Gastroesophageal sphincter (tissue), 4 donors: Measurements from ENCODE around the gene RHCE. TPM values are rescaled to one million over a fixed set of nuclear protein-coding genes. Genes with fewer than 3 reads are reported as not detected.
"Not testable (repeated sequence)": the region's sequence is repeated elsewhere in the genome, so short reads cannot be mapped to it uniquely, and the experiment has no call there.

Experiments
- ATAC-seq: fragments of 150-250 bp; one replicate; pipeline ENCODE4 v1.9.1; 2016; ENCODE audit warnings: mild to moderate bottlenecking, moderate library complexity
- H3K27ac ChIP-seq, 4 donors: fragments of 200-600 bp; sonication (generic) in 3 of 4; 1 replicate in 3 of 4; 2 replicates in 1 of 4; pipeline ENCODE4 v1.5.1; 2016 to 2019
- H3K27me3 ChIP-seq: fragments of 200-600 bp; sonication (generic); one replicate; pipeline ENCODE4 v1.5.1; 2019
- H3K36me3 ChIP-seq, 2 donors: fragments of 200-600 bp; sonication (generic); one replicate each; pipeline ENCODE4 v1.5.1; 2019; ENCODE audit warnings: control low read depth in 1 of 2
- H3K4me1 ChIP-seq, 3 donors: fragments of 200-600 bp; sonication (generic); 1 replicate in 2 of 3; 2 replicates in 1 of 3; pipeline ENCODE4 v1.5.1; 2016 to 2019; ENCODE audit warnings: control low read depth in 2 of 3
- H3K4me3 ChIP-seq, 2 donors: fragments of 200-600 bp; sonication (generic); one replicate each; pipeline ENCODE4 v1.5.1; 2019; ENCODE audit warnings: mild to moderate bottlenecking in 1 of 2, moderate library complexity in 1 of 2
- H3K9me3 ChIP-seq, 3 donors: fragments of 200-600 bp; sonication (generic); one replicate each; pipeline ENCODE4 v1.5.1; 2017 to 2019; ENCODE audit warnings: control low read depth in 2 of 3
- EP300 ChIP-seq: sonication (generic); formaldehyde crosslinking; IDR thresholded peaks from one replicate; pipeline ENCODE4 v1.6.1; 2017; ENCODE audit warnings: antibody characterized with exemption, mild to moderate bottlenecking
- POLR2A ChIP-seq, 2 donors: fragments of 450-650 bp; IDR thresholded peaks; one replicate each; pipeline ENCODE4 v1.6.1; 2017; ENCODE audit warnings: antibody characterized with exemption in 2 of 2, mild to moderate bottlenecking in 2 of 2, moderate library complexity in 1 of 2
- POLR2AphosphoS5 ChIP-seq: sonication (generic); formaldehyde crosslinking; IDR thresholded peaks from one replicate; pipeline ENCODE4 v1.6.1; 2017; ENCODE audit warnings: antibody characterized with exemption
- WGBS, 2 donors: methylation state at CpG; one replicate each; pipeline ENCODE4 v1.1.5; 2018; ENCODE audit warnings: low coverage in 1 of 2; 5-methylcytosine and 5-hydroxymethylcytosine counted together
- total RNA-seq, 4 donors: library from RNA; depleted of rRNA; stranded (reverse); fragments of >200 nt; gene quantifications; one replicate each; pipeline ENCODE4 v1.1.0, GENCODE V29; 2016
- TF ChIP-seq, protein P1 (sequence below), 4 experiments: fragments of 200-600 bp in 2 of 4; fragments of 450-650 bp in 2 of 4; sonication (generic) in 1 of 4; IDR thresholded peaks; one replicate each; pipeline ENCODE4 v1.5.1; 2017 to 2019; ENCODE audit warnings: antibody characterized with exemption in 4 of 4, mild to moderate bottlenecking in 2 of 4, moderate library complexity in 2 of 4

Gene RHCE
- total RNA-seq, 4 donors from 2014 or later: not detected

DNA sequence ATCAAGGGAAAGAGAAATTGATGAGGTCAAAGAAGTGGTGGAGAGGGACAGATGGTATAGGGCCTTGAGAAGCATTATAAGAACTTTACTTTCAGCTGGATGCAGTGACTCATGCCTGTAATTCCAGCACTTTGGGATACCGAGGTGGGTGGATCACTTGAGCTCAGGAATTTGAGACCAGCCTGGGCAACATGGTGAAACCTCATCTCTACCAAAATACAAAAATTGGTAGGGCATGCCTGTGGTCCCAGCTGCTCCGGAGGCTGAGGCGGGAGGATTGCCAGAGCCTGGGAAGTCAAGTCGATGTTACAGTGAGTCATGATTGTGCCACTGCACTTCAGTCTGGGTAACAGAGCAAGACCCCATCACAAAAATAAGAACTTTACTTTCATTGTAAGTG is 76.8 kb downstream of the RHCE start:
- TF ChIP-seq POLR2A (IDR thresholded peaks at IDR 0.05) (no peak), EP300 (no peak), POLR2AphosphoS5 (no peak)
- TF ChIP-seq, protein P1, sequence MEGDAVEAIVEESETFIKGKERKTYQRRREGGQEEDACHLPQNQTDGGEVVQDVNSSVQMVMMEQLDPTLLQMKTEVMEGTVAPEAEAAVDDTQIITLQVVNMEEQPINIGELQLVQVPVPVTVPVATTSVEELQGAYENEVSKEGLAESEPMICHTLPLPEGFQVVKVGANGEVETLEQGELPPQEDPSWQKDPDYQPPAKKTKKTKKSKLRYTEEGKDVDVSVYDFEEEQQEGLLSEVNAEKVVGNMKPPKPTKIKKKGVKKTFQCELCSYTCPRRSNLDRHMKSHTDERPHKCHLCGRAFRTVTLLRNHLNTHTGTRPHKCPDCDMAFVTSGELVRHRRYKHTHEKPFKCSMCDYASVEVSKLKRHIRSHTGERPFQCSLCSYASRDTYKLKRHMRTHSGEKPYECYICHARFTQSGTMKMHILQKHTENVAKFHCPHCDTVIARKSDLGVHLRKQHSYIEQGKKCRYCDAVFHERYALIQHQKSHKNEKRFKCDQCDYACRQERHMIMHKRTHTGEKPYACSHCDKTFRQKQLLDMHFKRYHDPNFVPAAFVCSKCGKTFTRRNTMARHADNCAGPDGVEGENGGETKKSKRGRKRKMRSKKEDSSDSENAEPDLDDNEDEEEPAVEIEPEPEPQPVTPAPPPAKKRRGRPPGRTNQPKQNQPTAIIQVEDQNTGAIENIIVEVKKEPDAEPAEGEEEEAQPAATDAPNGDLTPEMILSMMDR (IDR thresholded peaks at IDR 0.05): no peak
- H3K27me3 ChIP-seq: no peaks in the 10 kb centered on the region
- H3K27ac ChIP-seq: no peak overlapping the region
- H3K9me3 ChIP-seq: no peaks in the 10 kb centered on the region
- peaks cover 5 to 35% (median 11%) of the 10 kb centered on the region in 3 donors for H3K4me1 ChIP-seq
- ATAC-seq: no peak
- 41 to 68% methylated on average over 3 to 4 of the region's 4 CpGs for WGBS, 2 donors
- no peak overlapping the region for H3K4me3 ChIP-seq
- H3K36me3 ChIP-seq: peaks cover 0 to 50% of the 10 kb centered on the region in 2 donors

DNA sequence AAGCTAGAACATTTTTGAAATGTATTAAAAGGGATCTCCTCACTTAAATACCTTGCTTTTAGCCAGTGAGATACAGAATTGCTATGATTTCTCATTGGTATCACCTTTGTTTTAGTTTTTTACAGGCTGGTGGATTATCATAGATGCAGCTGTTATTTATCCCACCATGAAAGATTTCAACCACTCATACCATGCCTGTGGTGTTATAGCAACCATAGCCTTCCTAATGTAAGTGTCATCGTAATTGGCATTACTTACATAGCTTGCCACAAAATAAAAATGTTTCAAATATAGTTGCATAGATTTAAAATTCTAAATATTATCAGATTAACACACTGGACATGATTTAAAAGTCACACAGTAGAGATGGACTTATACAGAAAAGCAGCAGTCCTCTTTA is 77.8 kb downstream of the RHCE start:
- Histone ChIP-seq H3K9me3 (no peaks in the 10 kb centered on the region), H3K27ac (no peak overlapping the region), H3K36me3 (peaks cover 0 to 48% of the 10 kb centered on the region in 2 donors), H3K4me1 (peaks cover 5 to 35% (median 11%) of the 10 kb centered on the region in 3 donors), H3K4me3 (no peak overlapping the region), H3K27me3 (no peaks in the 10 kb centered on the region)
- TF ChIP-seq POLR2A (IDR thresholded peaks at IDR 0.05) (no peak), EP300 (no peak), POLR2AphosphoS5 (no peak)
- TF ChIP-seq, protein P1 (IDR thresholded peaks at IDR 0.05): no peak
- 73 to 100% methylated on average over 1 of the region's 1 CpG for WGBS, 2 donors
- ATAC-seq: no peak

DNA sequence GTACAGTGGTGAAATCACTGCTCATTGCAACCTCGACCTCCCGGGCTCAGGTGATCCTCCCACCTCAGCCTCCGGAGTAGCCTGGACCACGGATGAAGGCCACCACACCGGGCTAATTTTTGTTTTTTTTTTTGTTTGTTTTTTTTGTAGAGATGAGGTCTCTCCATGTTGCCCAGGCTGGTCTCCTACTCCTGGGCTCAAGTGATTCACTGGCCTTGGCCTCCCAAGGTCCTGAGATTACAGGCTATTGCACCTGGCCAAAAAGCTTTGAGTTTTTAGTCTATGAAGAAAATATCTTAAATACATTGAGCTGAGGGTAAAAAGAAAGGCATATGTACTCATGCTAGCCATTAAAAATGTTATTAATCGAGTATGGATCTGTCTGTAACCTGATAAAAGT is 78.9 kb downstream of the RHCE start:
- 83% methylated on average over 4 to 6 of the region's 6 CpGs for WGBS, 2 donors

DNA sequence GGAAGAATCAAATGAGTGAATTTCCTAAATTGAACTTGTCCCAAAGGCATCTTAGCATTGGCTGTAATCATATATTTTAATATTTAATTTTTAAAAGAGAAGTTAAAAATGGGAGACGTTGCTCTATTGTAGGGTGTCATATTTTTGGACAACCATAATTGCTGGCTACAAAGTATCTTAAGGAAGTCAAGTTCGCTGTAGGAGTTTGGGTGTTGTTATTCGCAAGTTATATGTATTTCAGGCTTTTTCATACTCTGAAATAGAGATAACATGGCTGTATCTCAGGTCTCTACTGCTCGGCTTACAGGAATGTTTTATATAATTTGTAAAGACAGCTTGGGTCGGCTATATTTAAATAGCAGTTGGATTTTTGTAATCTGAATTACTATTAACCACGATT is 81.6 kb downstream of the RHCE start:
- H3K9me3 ChIP-seq: no peaks in the 10 kb centered on the region
- no peaks in the 10 kb centered on the region for H3K27me3 ChIP-seq
- peak overlapping the region; percentile 96 to 99 for H3K4me3 ChIP-seq
- peaks cover 5 to 34% (median 11%) of the 10 kb centered on the region in 3 donors for H3K4me1 ChIP-seq
- peaks cover 0 to 13% of the 10 kb centered on the region in 2 donors for H3K36me3 ChIP-seq
- H3K27ac ChIP-seq: peak overlapping the region; percentile 96 to 99 (median 98)
- 0 to 1% methylated on average over 6 of the region's 6 CpGs for whole genome bisulfite sequencing, 2 donors
- ATAC-seq: no peak
- TF ChIP-seq POLR2AphosphoS5 (no peak), EP300 (no peak), POLR2A (IDR thresholded peaks at IDR 0.05) (no peak)
- TF ChIP-seq, protein P1 (IDR thresholded peaks at IDR 0.05): no peak

More for the DNA sequence above, 78.9 kb downstream of the RHCE start:
- no peak overlapping the region for H3K4me3 ChIP-seq
- no peak overlapping the region for H3K27ac ChIP-seq
- no peak for ATAC-seq
- H3K27me3 ChIP-seq: no peaks in the 10 kb centered on the region
- TF ChIP-seq POLR2A (IDR thresholded peaks at IDR 0.05): no peak
- TF ChIP-seq POLR2AphosphoS5: no peak
- no peak for TF ChIP-seq EP300
- TF ChIP-seq, protein P1 (IDR thresholded peaks at IDR 0.05): no peak
- peaks cover 5 to 35% (median 11%) of the 10 kb centered on the region in 3 donors for H3K4me1 ChIP-seq
- H3K36me3 ChIP-seq: peaks cover 0 to 41% of the 10 kb centered on the region in 2 donors
- H3K9me3 ChIP-seq: no peaks in the 10 kb centered on the region

DNA sequence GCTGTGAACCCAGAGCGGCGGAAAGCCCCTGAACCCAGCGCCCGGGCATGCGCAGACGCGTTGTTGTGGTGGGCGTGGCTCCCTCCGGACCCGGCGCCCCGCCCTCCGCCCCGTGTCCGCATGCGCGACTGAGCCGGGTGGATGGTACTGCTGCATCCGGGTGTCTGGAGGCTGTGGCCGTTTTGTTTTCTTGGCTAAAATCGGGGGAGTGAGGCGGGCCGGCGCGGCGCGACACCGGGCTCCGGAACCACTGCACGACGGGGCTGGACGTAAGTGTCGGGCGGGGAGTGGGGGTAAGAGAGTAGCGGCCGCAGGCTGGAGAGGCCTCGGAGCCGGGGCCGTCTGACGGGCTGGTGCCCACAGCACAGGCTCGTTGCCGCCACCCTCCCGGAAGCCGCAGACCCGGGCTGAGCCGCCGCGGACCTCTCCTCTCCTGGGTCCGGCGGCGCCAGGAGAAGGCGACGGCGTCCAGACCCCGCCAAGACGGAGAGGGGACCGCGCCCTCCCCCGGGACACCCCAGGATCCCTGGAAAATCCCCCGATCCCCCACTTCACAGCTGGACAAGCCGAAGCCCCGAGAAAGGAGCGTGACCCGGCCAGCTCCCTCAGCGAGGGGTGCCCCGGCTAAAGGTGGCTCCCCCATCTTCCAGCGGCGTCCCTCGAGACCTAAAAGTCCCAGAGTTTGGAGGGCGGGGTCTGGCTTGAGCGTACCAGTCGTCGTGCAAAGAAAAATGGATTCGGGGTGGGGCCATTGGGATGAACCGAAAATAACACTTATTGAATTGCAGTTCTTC is 82.2 kb downstream of the RHCE start, which contains the start of gene TMEM50A:
Gene TMEM50A (plus strand): TSS at position 147 of the 794 bp plus-strand sequence. CDS start 2,153 bp downstream, outside the sequence.
- H3K9me3 ChIP-seq: no peaks in the 10 kb centered on the region
- H3K27me3 ChIP-seq: no peaks in the 10 kb centered on the region
- peak; percentile 97 for ATAC-seq
- peaks cover 0 to 7% of the 10 kb centered on the region in 2 donors for H3K36me3 ChIP-seq
- H3K27ac ChIP-seq: peak within 1 kb of the TSS; percentile 96 to 99 (median 98)
- TF ChIP-seq EP300: no peak
- TF ChIP-seq, protein P1 (IDR thresholded peaks at IDR 0.05): no peak
- TF ChIP-seq POLR2A (IDR thresholded peaks at IDR 0.05): peak; percentile 73 to 79
- peak; percentile 72 for TF ChIP-seq POLR2AphosphoS5
- peak within 1 kb of the TSS; percentile 96 to 99 for H3K4me3 ChIP-seq
- peaks cover 5 to 30% (median 11%) of the 10 kb centered on the region in 3 donors for H3K4me1 ChIP-seq
- WGBS, 2 donors: 0% methylated on average over 4 of the region's 75 CpGs; no CpG with 5 or more reads in 1 of the 2 donors

DNA sequence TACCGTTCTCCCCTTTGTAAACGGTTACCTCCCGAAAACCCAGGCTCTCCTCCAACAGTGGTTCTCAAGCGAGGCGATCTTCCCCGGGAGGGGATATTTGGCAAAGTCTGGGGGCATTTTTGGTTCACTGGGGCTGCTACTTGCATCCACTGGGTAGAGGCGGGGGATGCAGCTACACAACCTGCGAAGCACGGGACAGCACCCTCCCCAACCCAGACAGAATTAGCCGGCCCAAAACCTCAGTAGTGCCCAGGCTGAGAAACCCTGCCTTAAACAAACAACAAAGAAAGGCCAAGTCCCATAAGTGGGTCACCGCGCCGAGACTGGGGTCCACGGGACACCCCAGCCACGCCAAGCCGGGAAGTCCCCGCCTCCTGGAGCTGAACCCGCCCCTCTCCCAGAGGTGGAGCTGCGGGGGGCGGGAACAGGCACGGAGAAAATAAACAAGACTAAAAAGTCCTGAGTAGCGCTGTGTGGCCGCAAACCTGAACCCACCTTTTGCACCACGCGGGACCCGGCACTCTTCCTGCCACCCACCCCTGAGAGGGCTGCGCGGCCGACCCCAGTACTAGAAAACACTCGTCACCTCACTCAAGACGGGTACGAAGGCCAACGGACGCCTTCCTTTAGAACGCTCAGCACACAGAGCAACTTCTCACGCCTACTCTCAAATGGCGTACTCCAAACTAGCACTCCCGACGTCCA is 83.0 kb downstream of the RHCE start:
- peak; percentile 83 for ATAC-seq
- peak overlapping the region; percentile 96 to 99 (median 98) for H3K27ac ChIP-seq
- peak overlapping the region; percentile 96 to 99 for H3K4me3 ChIP-seq
- peaks cover 5 to 30% (median 11%) of the 10 kb centered on the region in 3 donors for H3K4me1 ChIP-seq
- H3K27me3 ChIP-seq, H3K36me3 ChIP-seq, H3K9me3 ChIP-seq: not testable (repeated sequence)
- no CpG with 5 or more reads among the region's 39 CpGs for WGBS, 2 donors
